ENCODE measurements around the gene GPSM3. TPM values are rescaled to one million over a fixed set of nuclear protein-coding genes. Genes with fewer than 3 reads are reported as not detected.
A peak's percentile ranks its signal among the peaks of the same experiment; 100 is the strongest.

Gene GPSM3
- total and polyA plus RNA-seq, 2 of the 13 experiments (the other 11 are each of a cell fraction or from before 2014, with no cell fraction given) = 0.18 to 6.2 TPM

- no peak for TF ChIP-seq ZNF770 (CRISPR knock-in tag; IDR thresholded peaks at IDR 0.05)
- TF ChIP-seq ZNF652 (CRISPR knock-in tag; IDR thresholded peaks at IDR 0.05; ENCODE audit: borderline replicate concordance, low read depth) = no peak
- TF ChIP-seq ZNF510 (CRISPR knock-in tag; IDR thresholded peaks at IDR 0.05; ENCODE audit: low read depth) = no peak
- TF ChIP-seq ZNF282 (IDR thresholded peaks at IDR 0.05; ENCODE audit: partially characterized antibody) = no peak
- no peak for TF ChIP-seq ZNF430 (CRISPR knock-in tag; IDR thresholded peaks at IDR 0.05)
- TF ChIP-seq ZNF460 (CRISPR knock-in tag; IDR thresholded peaks at IDR 0.05; ENCODE audit: borderline replicate concordance) = no peak
- TF ChIP-seq TERF1 (CRISPR knock-in tag; IDR thresholded peaks at IDR 0.05) = no peak
- no peak for TF ChIP-seq PREB (CRISPR knock-in tag; IDR thresholded peaks at IDR 0.05)
- TF ChIP-seq STAT5B (CRISPR knock-in tag; IDR thresholded peaks at IDR 0.05) = no peak
- TF ChIP-seq PHB2 (IDR thresholded peaks at IDR 0.05; ENCODE audit: partially characterized antibody) = no peak
- no peak for TF ChIP-seq ATRX (CRISPR knock-in tag; IDR thresholded peaks at IDR 0.05; ENCODE audit: borderline replicate concordance)
- peak; percentile 48 for TF ChIP-seq ETV5 (CRISPR knock-in tag; IDR thresholded peaks at IDR 0.05; ENCODE audit: borderline replicate concordance)
- no peak; the same call in 1 of the 2 replicates for TF ChIP-seq KDM5A (IDR thresholded peaks at IDR 0.05; ENCODE audit: borderline replicate concordance, low read length)
- no peak for TF ChIP-seq MBNL3 (CRISPR knock-in tag; conservative IDR thresholded peaks at IDR 0.05)
- TF ChIP-seq THAP11 (CRISPR knock-in tag; IDR thresholded peaks at IDR 0.05) = no peak; the same call in 1 of the 2 replicates
- TF ChIP-seq ZHX2 (IDR thresholded peaks at IDR 0.05; ENCODE audit: low read depth) = no peak
- TF ChIP-seq ZHX2 (CRISPR knock-in tag; IDR thresholded peaks at IDR 0.05; ENCODE audit: borderline replicate concordance) = no peak
- TF ChIP-seq ZFP36 (IDR thresholded peaks at IDR 0.05; ENCODE audit: borderline replicate concordance, low read depth, low read length, partially characterized antibody) = no peak
- peak; percentile 82 for TF ChIP-seq MAX (IDR thresholded peaks at IDR 0.05)
- peak; percentile 66; the same call in 1 of the 2 replicates for TF ChIP-seq ZNF547 (CRISPR knock-in tag; IDR thresholded peaks at IDR 0.05)
These were observed 37.8 kb downstream of the GPSM3 start (continued) for GRCh38 chr6:32154514-32155161.
